GM10266 (cell line): ENCODE results near the gene TUBB.
A peak's percentile ranks its signal among the peaks of the same experiment; 100 is the strongest.

Experiments
- DNase-seq: peaks from one replicate; pipeline ENCODE4 v3.0.0; 2012; ENCODE audit errors: extremely low spot score
- TF ChIP-seq, protein P1 (sequence below): IDR thresholded peaks from 2 replicates; pipeline ENCODE4 v1.5.1; 2012; ENCODE audit warnings: mild to moderate bottlenecking, low read depth; ENCODE audit not compliant: control insufficient read depth, insufficient read depth; ENCODE audit errors: missing control alignments

The TUBB gene

DNA sequence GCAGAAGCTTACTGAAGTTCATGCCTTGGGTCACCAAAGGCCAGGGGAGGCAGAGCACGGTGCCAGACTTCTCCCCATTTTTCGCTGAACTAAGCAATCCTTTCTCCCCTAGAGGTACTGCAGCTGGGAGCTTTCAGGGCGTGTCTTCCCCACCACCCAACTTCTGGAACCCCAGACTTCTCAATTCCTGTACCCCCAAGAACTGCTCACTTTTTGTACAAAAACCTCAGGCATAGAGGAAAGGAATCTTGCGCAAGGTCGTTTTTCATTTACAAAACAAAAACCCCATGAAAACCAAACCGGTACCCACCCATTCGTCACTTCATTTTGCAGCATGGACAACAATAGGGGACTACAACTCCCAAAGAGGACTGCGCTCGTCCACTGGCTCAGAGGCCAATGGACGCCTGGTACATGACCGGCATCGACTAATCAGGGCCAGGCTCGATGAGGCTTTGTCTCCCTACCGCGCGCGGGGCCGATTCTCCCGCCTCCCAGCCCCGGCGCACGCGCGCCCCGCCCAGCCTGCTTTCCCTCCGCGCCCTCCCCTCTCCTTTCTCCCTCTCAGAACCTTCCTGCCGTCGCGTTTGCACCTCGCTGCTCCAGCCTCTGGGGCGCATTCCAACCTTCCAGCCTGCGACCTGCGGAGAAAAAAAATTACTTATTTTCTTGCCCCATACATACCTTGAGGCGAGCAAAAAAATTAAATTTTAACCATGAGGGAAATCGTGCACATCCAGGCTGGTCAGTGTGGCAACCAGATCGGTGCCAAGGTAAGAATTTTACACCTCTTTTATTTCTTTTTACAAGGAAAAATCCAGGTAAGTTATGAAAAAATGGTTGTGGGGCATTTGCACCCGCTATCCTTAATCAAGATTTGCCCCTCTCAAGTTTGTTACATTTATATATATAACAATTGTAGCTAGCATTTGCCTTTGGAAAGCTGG lies at the start of gene TUBB:
Gene TUBB, plus strand, starts transcription at position 562 of the 947 bp plus-strand sequence. Its CDS starts 155 bp downstream, at position 717.
- peak; percentile 91 for DNase-seq
- TF ChIP-seq, protein P1, sequence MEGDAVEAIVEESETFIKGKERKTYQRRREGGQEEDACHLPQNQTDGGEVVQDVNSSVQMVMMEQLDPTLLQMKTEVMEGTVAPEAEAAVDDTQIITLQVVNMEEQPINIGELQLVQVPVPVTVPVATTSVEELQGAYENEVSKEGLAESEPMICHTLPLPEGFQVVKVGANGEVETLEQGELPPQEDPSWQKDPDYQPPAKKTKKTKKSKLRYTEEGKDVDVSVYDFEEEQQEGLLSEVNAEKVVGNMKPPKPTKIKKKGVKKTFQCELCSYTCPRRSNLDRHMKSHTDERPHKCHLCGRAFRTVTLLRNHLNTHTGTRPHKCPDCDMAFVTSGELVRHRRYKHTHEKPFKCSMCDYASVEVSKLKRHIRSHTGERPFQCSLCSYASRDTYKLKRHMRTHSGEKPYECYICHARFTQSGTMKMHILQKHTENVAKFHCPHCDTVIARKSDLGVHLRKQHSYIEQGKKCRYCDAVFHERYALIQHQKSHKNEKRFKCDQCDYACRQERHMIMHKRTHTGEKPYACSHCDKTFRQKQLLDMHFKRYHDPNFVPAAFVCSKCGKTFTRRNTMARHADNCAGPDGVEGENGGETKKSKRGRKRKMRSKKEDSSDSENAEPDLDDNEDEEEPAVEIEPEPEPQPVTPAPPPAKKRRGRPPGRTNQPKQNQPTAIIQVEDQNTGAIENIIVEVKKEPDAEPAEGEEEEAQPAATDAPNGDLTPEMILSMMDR: no peak

DNA sequence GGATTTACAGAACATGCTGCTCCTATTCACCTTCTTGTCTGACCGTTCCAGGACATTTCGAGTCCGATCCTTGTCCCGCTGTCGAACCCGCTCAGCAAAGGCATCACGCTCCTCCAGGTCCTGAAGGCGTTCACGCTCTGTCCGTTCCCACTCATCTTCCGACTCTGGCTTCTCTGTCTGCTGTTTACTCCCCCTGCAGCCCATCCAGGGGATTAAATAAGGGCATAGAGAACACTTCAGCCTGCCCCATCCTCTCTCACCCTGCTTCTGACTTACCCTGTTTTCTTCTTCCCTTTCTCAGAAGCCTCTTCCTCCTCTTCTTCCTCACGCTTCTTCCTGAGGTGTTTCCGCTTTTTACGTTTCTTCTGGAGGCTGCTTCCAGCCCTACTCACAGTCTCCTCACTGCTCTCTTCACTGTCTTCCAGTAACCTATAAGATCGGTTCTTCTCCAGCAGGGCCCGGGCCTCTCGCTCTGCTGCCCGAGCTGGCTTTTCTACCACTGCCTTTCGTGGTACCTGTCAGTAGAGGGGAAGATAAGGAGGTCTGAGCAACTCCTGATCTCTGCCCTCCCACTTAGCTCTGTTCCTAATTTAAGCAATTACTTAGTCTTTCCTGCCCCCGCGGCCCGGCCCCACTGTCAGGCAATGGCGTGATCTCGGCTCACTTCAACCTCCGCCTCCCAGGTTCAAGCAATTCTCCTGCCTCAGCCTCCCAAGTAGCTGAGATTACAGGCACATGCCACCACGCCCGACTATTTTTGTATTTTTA lies 49.2 kb upstream of the TUBB start:
- no peak for DNase-seq
- TF ChIP-seq, protein P1: no peak

DNA sequence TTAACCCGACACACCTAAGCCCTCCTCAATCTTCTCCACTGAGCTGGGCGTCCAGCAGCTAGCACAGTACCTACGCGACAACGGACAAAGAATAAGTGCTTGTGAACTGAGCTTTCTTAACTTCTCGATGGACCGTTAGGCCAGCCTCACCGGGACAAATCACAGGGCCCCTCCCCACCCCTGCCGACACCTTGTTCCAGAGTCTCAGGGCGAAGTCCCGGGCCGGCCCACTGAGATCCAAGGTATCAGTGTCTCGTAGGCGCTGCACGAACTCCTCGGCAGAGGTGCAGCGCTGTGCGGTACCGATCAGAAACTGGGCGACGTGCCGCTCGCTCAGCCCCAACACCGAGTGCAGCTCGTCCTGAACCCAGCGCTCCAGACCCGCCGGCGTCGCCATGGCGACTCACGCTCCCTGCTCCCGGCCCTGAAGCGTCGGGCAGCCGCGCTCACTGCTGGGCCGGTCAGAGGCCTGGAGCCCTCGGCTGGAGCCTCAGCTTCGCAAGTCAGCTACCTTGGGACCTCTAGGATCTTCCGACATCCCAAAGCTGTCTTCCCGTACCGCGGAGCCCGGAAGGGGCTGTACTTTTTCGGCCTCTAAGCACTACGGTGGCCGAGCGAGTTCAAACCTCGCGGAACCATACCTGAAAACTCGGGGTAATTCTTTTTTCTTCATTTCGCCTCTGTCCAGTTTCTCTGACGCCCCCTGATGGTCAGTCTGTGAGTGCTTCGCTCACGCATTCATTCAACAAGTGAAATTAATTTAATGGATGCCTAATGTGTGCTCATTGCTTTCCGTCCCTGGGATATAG lies 47.5 kb upstream of the TUBB start, which contains the start of gene DHX16:
Gene DHX16, minus strand, starts transcription at position 562 of the 809 bp plus-strand sequence. Its CDS starts 165 bp downstream, at position 397.
- DNase-seq: peak; percentile 92

DNA sequence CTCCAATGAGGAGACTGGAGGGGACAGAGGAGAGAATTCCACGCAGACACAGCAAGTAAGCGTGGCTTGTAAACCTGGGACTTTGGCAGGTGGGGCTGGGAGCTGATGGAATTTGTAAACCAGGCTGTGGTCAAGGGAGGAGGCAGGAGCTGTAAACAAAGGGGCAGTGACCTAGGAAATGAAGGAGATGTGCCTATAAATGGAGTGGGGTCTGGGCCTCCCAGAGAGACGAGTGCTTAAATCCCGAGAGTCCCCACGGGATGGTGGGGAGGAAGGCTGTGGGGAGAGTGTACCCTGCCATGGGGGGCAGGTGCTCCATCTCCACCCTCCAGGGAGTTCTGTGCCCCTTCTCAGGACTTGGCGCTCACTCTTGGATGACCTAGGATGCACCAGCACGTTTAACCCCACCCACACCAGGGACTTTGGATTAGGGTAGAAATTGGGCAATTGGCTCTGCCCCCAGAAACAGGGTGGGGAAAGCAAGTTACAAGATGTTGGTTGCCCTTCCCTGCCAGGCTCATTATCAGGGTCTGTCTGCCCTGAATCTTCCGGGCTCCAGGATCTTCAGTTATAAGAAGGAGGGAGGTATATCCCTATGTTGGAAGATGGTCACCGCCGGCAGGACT lies 43.4 kb upstream of the TUBB start:
- no peak for DNase-seq
- TF ChIP-seq, protein P1: no peak

More for the DNA sequence above, 47.5 kb upstream of the TUBB start, which contains the start of gene DHX16:
- TF ChIP-seq, protein P1: peak; percentile 90

DNA sequence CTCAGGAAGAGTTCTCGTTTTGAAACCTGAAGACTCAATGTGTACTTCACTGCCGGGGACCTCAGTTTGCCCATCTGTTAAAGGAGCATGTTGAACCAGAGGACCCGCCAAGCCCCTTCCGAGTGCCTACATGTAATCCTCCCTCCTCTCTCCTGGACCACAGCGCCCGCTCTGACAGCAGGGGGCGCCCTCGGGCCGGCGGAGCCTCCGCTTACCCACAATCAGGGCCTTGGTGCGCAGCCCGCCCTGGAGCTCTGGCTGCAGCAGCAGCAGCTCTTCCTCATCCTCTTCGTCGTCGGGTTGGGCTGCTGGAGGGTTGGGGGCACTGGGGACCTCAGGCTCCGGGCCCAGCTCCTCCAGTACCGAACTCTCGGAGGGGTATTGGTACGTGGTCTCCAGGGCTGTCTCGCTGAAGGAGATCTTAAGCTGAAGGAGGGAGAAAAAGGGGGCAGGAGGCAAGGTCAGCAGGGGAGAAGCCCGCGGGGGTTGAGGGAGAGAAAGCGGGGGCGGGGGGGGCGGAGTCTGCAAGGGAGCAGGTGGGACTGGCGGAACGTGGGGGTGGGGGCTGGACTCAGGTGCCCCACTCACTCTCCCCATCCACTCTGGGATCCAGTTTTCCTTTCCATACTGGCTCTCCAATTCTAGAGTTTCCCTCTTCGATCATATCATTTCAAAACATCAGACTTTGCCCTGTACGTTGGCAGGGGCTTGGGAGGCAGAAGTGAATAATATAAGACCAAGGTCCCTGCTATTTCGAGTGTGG lies 41.0 kb upstream of the TUBB start:
- TF ChIP-seq, protein P1: peak; percentile 99
- peak; percentile 82 for DNase-seq

DNA sequence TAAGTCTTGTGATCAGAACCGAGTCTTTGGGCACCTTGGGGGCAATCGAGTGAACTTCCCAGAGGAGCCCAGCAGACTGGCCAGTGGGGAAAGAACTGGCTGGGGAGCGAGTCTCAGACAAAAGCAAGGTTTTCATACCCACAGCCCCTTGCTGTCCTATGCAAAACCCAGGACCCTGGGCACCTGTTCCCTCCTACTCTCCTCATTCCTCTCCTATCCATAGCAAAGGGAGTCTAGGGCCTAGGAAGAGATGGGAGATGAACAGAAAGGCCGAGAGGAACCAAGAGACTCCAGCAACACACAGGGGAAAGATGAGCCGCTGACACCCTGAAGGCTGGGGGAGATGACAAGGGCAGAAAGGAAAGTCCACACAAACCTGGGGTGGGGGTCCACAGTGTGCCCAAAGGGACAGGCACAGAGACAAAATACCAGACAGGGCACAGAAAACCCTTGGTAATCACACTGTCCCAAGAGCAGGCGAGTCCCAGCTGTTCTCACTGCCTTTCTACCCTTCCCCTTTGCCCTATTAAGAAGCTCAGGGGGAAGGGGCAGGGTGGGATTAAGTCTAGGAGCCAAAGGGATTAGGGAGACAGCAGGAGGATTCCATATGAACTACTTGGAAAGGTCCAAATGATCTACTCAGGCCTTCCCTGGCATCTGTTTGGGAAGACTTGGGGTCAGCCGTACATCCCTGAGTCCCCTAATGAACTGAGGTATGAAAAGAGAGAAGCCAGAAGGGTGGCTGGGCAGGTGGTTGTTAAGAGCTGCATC lies 40.2 kb upstream of the TUBB start:
- no peak for DNase-seq

More for the DNA sequence above, 40.2 kb upstream of the TUBB start:
- TF ChIP-seq, protein P1: no peak
